ENCODE results near the gene GLRA2. TPM values are rescaled to one million over a fixed set of nuclear protein-coding genes. Genes with fewer than 3 reads are reported as not detected.
"Not testable (repeated sequence)": the region's sequence is repeated elsewhere in the genome, so short reads cannot be mapped to it uniquely, and the experiment has no call there.

GLRA2 gene
- total RNA-seq, 2 donors from 2014 or later, result not detected

- Mint-ChIP-seq H3K36me3 (ENCODE audit: low read depth) (no peaks in the 10 kb centered on the region), H3K4me3 (no peak overlapping the region), H3K27me3 (no peaks in the 10 kb centered on the region), H3K4me1 (no peaks in the 10 kb centered on the region), H3K27ac (no peak overlapping the region)
- no peak for ATAC-seq
- no peak for DNase-seq
- no peaks in the 10 kb centered on the region for H3K9me3 ChIP-seq (ENCODE audit: control insufficient read depth, low read length, poor library complexity, severe bottlenecking)
Measured at GRCh38 chrX:14616836-14617235, 87.5 kb downstream of the GLRA2 start.

- H3K9me3 ChIP-seq (ENCODE audit: control insufficient read depth, low read length, poor library complexity, severe bottlenecking), result no peaks in the 10 kb centered on the region
- DNase-seq (no peak), ATAC-seq (no peak)
- Mint-ChIP-seq H3K4me3 (no peak overlapping the region), H3K4me1 (no peaks in the 10 kb centered on the region), H3K27me3 (no peaks in the 10 kb centered on the region), H3K36me3 (ENCODE audit: low read depth) (no peaks in the 10 kb centered on the region), H3K27ac (no peak overlapping the region)
Measured at GRCh38 chrX:14618177-14618965, 89.0 kb downstream of the GLRA2 start.

GRCh38 chrX:14630733-14631132 is 101.4 kb downstream of the GLRA2 start:
- H3K36me3 Mint-ChIP-seq (ENCODE audit: low read depth), result no peaks in the 10 kb centered on the region
- no peaks in the 10 kb centered on the region for H3K27me3 Mint-ChIP-seq
- H3K4me3 Mint-ChIP-seq, result no peak overlapping the region
- H3K9me3 ChIP-seq (ENCODE audit: control insufficient read depth, low read length, poor library complexity, severe bottlenecking), result no peaks in the 10 kb centered on the region
- ATAC-seq, result no peak
- H3K27ac Mint-ChIP-seq, result no peak overlapping the region
- DNase-seq, result no peak
- no peaks in the 10 kb centered on the region for H3K4me1 Mint-ChIP-seq

- no peak overlapping the region for H3K27ac Mint-ChIP-seq
- no peaks in the 10 kb centered on the region for H3K4me1 Mint-ChIP-seq
- ATAC-seq, result no peak
- no peaks in the 10 kb centered on the region for H3K36me3 Mint-ChIP-seq (ENCODE audit: low read depth)
- H3K4me3 Mint-ChIP-seq, result no peak overlapping the region
- H3K27me3 Mint-ChIP-seq, result no peaks in the 10 kb centered on the region
- no peak for DNase-seq
- H3K9me3 ChIP-seq (ENCODE audit: control insufficient read depth, low read length, poor library complexity, severe bottlenecking), result no peaks in the 10 kb centered on the region
Measured at GRCh38 chrX:14641681-14642655, 112.6 kb downstream of the GLRA2 start.

GRCh38 chrX:14660970-14661369 is 131.6 kb downstream of the GLRA2 start:
- Mint-ChIP-seq H3K4me3 (no peak overlapping the region), H3K27ac (no peak overlapping the region), H3K4me1 (no peaks in the 10 kb centered on the region), H3K36me3 (ENCODE audit: low read depth) (no peaks in the 10 kb centered on the region), H3K27me3 (no peaks in the 10 kb centered on the region)
- no peaks in the 10 kb centered on the region for H3K9me3 ChIP-seq (ENCODE audit: control insufficient read depth, low read length, poor library complexity, severe bottlenecking)
- no peak for ATAC-seq
- no peak for DNase-seq

GRCh38 chrX:14670819-14671218 is 141.5 kb downstream of the GLRA2 start:
- H3K4me3 Mint-ChIP-seq, result no peak overlapping the region
- H3K27me3 Mint-ChIP-seq, result no peaks in the 10 kb centered on the region

GRCh38 chrX:14672611-14673172 is 143.4 kb downstream of the GLRA2 start:
- Mint-ChIP-seq H3K4me3 (no peak overlapping the region), H3K4me1 (peaks cover 6% of the 10 kb centered on the region), H3K27me3 (no peaks in the 10 kb centered on the region), H3K36me3 (ENCODE audit: low read depth) (no peaks in the 10 kb centered on the region), H3K27ac (no peak overlapping the region)
- no peak for ATAC-seq
- no peak for DNase-seq
- H3K9me3 ChIP-seq (ENCODE audit: control insufficient read depth, low read length, poor library complexity, severe bottlenecking), result no peaks in the 10 kb centered on the region

More at GRCh38 chrX:14670819-14671218, 141.5 kb downstream of the GLRA2 start:
- no peak for DNase-seq
- Mint-ChIP-seq H3K36me3 (ENCODE audit: low read depth) (no peaks in the 10 kb centered on the region), H3K4me1 (peaks cover 6% of the 10 kb centered on the region), H3K27ac (no peak overlapping the region)
- no peak for ATAC-seq
- no peaks in the 10 kb centered on the region for H3K9me3 ChIP-seq (ENCODE audit: control insufficient read depth, low read length, poor library complexity, severe bottlenecking)

GRCh38 chrX:14673236-14673635 is 143.9 kb downstream of the GLRA2 start:
- no peaks in the 10 kb centered on the region for H3K27me3 Mint-ChIP-seq
- H3K9me3 ChIP-seq (ENCODE audit: control insufficient read depth, low read length, poor library complexity, severe bottlenecking), result no peaks in the 10 kb centered on the region
- no peak for DNase-seq
- peaks cover 6% of the 10 kb centered on the region for H3K4me1 Mint-ChIP-seq
- no peak overlapping the region for H3K27ac Mint-ChIP-seq
- no peaks in the 10 kb centered on the region for H3K36me3 Mint-ChIP-seq (ENCODE audit: low read depth)
- ATAC-seq, result no peak
- no peak overlapping the region for H3K4me3 Mint-ChIP-seq

- Mint-ChIP-seq H3K27ac (no peak overlapping the region), H3K27me3 (no peaks in the 10 kb centered on the region), H3K4me1 (peaks cover 6% of the 10 kb centered on the region), H3K4me3 (no peak overlapping the region), H3K36me3 (ENCODE audit: low read depth) (no peaks in the 10 kb centered on the region)
- no peaks in the 10 kb centered on the region for H3K9me3 ChIP-seq (ENCODE audit: control insufficient read depth, low read length, poor library complexity, severe bottlenecking)
- DNase-seq (no peak), ATAC-seq (no peak)
Measured at GRCh38 chrX:14673764-14674163, 144.4 kb downstream of the GLRA2 start.

- Mint-ChIP-seq H3K4me3 (no peak overlapping the region), H3K36me3 (ENCODE audit: low read depth) (no peaks in the 10 kb centered on the region), H3K4me1 (peaks cover 6% of the 10 kb centered on the region), H3K27ac (no peak overlapping the region), H3K27me3 (no peaks in the 10 kb centered on the region)
- ATAC-seq (no peak), DNase-seq (no peak)
- no peaks in the 10 kb centered on the region for H3K9me3 ChIP-seq (ENCODE audit: control insufficient read depth, low read length, poor library complexity, severe bottlenecking)
Measured at GRCh38 chrX:14675500-14675899, 146.2 kb downstream of the GLRA2 start.

- Mint-ChIP-seq H3K27me3 (no peaks in the 10 kb centered on the region), H3K4me1 (peaks cover 4% of the 10 kb centered on the region), H3K27ac (no peak overlapping the region), H3K36me3 (ENCODE audit: low read depth) (no peaks in the 10 kb centered on the region), H3K4me3 (no peak overlapping the region)
- no peaks in the 10 kb centered on the region for H3K9me3 ChIP-seq (ENCODE audit: control insufficient read depth, low read length, poor library complexity, severe bottlenecking)
- no peak for DNase-seq
- no peak for ATAC-seq
Measured at GRCh38 chrX:14676431-14676830, 147.1 kb downstream of the GLRA2 start.

GRCh38 chrX:14688331-14688730 is 159.0 kb downstream of the GLRA2 start:
- not testable (repeated sequence) for H3K36me3 Mint-ChIP-seq (ENCODE audit: low read depth); H3K27ac Mint-ChIP-seq; ATAC-seq; H3K4me3 Mint-ChIP-seq; H3K4me1 Mint-ChIP-seq; DNase-seq; H3K9me3 ChIP-seq (ENCODE audit: control insufficient read depth, low read length, poor library complexity, severe bottlenecking); H3K27me3 Mint-ChIP-seq

- Mint-ChIP-seq H3K4me1 (no peaks in the 10 kb centered on the region), H3K27me3 (no peaks in the 10 kb centered on the region), H3K27ac (no peak overlapping the region), H3K4me3 (no peak overlapping the region), H3K36me3 (ENCODE audit: low read depth) (peaks cover 2% of the 10 kb centered on the region)
- ATAC-seq (no peak), DNase-seq (no peak)
- no peaks in the 10 kb centered on the region for H3K9me3 ChIP-seq (ENCODE audit: control insufficient read depth, low read length, poor library complexity, severe bottlenecking)
Measured at GRCh38 chrX:14690553-14690952, 161.2 kb downstream of the GLRA2 start.

Data from T-helper 17 cell (primary cell).